Esophagus mucosa (tissue), 1 donor: ENCODE data around the gene AR. TPM values are rescaled to one million over a fixed set of nuclear protein-coding genes. Genes with fewer than 3 reads are reported as not detected.
"Not testable (repeated sequence)": the region's sequence is repeated elsewhere in the genome, so short reads cannot be mapped to it uniquely, and the experiment has no call there.

Experiments
- ATAC-seq: fragments of 200-7000 bp; cut with Tn5 transposase; one replicate; pipeline ENCODE4 v1.9.1; 2020
- total RNA-seq: library from RNA; stranded (reverse); gene quantifications from one replicate; pipeline ENCODE4 v1.2.4, GENCODE V29; 2023
- donor health status: DM: yes; HTN: yes; CAD: no.

Gene AR
- total RNA-seq, 1 donor from 2014 or later = 0.48 TPM

DNA sequence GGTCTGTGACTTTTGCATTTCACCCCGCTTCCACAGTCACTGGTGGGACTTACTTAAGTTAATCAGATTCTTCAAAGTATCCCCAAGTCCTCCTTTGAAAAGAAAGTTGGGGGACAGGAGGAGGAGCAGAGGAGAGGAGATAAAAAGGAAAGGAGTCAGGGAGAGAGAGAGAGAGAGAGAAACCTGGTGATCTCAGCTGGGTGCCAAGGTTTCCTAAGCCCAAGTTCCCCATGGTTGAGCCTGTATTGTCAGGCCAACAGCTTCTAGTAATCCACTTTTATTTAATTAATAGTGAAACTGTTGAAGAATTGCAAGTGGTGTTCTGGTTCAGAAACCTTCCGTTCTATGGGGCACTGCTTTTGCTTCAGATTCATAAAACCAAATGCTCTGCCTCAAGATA, 91.6 kb downstream of the AR start:
- ATAC-seq = no peak

- no peak for ATAC-seq
These were observed 92.7 kb downstream of the AR start for GRCh38 chrX:67636532-67636931.

- not testable (repeated sequence) for ATAC-seq
These were observed 93.5 kb downstream of the AR start for GRCh38 chrX:67637293-67637692.

DNA sequence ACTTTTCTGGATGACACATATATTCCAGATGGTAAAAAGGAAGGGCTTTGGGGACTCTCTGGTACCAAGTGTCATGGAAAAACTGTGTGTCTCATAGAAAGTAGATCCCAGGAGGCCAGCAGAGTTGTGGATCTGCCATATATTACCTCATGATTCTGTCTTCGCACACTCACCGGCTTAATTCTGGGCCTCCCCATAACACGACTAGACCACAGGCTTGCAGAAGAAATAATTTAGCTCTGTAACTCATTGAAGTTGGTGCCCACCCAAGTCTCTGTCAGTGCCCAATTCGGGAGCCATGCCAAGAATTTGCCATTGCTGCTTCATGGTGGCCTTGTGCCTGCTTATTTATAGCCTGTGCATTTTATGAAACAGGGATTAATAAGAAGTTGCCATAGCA, 104.5 kb downstream of the AR start:
- ATAC-seq = no peak

DNA sequence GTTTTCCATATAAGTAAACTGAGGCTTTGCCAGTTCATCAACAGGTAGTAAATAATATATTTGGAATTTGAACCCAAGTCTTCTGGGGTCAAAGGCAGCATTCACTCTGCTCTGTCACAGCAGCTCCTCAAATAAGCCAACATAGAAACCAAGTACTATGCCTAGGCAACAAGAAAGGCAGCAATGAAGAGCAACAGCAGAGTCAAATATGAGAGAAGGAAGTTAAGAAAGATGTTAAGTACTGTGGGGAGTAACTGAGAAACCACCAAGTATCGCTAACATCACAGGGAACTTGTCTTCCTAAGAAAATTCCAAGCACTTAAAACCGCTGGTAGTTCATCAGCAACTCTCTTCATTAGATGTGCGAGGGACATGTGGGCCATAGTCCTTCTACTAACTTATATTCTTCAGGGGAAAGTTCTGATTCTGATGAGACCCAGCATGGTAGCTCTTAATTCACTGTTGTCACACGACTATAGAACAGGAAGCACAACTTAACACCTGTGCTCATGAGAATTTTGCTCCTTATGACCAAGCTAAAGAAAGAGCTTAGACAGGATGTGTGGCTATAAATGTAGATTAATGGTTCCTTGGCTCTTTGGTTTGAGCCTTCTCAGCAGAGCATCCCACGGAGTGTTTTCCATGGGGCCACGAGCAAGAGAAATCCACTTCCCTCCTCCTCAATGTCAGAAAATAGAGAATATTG, 107.8 kb downstream of the AR start:
- ATAC-seq = no peak

DNA sequence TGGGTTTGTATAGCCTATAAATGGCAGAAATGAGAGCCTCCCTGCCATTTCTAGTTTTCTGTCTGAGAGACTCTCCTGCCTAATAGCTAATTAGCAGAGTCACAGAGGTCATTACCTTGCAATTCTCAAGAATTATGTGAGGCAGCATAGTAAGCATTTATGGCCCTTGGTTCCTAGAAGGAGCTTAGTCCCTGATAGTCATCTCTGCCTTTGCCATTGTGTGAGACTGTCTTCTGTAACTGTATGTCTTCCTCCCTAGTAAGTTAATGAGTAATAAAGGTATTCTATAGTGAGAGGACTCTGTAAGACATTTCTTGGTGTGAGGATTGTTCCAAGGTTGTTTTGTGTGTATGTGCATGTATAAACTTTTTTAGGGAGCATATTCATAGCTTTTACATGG, 108.7 kb downstream of the AR start:
- ATAC-seq = no peak

GRCh38 chrX:67654301-67654700, 110.5 kb downstream of the AR start:
- ATAC-seq = no peak

DNA sequence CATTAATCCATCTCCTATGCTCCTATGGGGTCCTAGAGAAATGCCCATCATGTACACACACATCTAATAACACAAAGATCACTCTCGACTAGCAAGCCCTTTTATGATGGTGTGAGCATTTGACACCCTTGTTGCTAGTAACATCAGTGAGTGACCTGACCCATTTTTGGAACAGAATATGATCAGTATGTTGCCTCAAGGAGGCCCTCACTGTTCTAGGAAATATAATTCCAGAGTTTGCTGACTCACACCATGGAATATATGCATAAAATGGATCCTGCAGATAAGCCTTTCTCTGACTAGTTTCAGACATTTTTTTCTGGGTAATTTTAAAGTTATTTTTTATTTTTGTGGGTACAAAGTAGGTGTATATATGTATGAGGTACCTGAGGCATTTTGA, 121.8 kb downstream of the AR start:
- no peak for ATAC-seq

- not testable (repeated sequence) for ATAC-seq
These were observed 126.9 kb downstream of the AR start for GRCh38 chrX:67670717-67671116.

DNA sequence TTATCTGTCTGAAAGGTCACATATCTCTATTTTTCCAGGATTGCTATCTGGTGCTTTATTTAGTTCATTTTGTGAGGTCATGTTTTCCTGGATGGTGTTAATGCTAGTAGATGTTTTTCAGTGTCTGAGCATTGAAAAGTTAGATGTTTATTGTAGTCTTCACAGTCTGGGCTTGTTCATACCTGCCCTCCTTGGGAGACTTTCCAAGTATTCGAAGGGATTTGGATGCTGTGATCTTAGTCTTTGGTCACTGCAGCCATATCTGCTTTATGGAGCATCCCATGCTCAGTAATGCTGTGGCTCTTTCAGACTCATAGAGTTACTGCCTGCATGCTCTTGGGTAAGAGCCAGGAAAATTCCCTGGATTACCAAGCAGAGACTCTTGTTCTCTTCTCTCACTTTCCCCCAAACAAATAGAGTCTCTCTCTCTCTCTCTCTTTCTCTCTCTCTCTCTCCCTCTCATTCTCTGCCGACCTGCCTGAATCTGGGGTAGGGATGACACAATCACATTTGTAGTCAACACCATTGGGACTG, 130.0 kb downstream of the AR start:
- ATAC-seq = no peak

GRCh38 chrX:67674741-67675140, 130.9 kb downstream of the AR start:
- no peak for ATAC-seq

- ATAC-seq = no peak
These were observed 140.3 kb downstream of the AR start for GRCh38 chrX:67684136-67684535.

DNA sequence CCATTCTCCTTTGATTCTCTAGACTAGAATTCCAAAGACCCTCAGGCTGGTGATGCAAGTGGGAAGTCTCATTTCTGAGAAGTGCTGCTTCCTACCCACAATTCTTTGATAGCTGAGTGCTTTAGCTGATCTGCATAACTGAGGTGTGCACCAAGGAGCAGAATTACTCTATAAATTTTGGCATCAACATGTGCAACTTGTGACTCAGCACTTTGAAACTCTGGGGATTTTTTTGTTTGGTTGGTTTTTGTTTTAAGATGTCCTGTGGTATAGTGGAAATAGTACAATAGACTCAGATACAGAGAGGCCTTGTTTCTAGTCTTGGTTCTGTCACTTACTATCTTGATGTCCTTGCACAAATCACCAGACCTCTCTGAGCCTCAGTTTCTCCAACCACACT, 148.4 kb downstream of the AR start:
- ATAC-seq = no peak

- peak; percentile 48 for ATAC-seq
These were observed 150.1 kb downstream of the AR start for GRCh38 chrX:67693928-67694327.

DNA sequence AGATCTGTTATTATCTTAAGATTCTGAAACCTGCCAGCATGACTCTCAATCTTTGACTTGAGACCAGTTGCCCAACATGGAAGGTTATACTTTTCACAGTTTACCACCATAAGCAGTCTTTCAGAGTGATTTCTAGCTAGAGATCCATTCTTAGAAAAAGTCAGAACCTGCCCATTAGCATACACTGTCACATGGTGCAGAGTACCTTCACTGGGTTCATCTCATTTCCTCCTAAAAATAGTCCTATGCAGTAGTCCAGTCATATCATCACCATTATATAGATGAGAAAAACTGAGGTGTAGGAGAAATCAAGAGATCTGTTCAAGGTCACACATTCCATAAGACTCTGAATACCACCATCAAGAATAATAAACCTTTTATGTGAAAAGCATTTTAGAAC, 153.6 kb downstream of the AR start:
- ATAC-seq = no peak

- ATAC-seq = no peak
These were observed 156.8 kb downstream of the AR start for GRCh38 chrX:67700602-67701001.

- ATAC-seq = no peak
These were observed 170.2 kb downstream of the AR start for GRCh38 chrX:67714004-67714403.

DNA sequence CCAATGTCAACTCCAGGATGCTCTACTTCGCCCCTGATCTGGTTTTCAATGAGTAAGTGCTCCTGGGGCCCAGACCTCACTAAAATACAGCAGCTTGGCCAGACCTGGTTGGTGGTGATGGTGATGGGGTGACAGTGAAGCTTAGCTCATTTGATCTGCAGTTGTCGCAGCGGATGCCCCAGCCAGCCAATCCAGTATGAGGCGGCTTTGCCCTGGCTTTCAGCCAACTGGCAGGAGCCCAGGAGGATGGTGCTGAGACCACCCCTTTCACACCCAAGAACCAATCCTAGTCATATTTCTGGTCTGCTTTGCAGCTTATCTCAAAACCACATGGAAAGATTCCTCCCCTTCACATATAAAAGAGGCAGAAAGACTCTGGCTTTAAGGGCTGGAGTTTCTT, 173.8 kb downstream of the AR start:
- ATAC-seq = no peak

DNA sequence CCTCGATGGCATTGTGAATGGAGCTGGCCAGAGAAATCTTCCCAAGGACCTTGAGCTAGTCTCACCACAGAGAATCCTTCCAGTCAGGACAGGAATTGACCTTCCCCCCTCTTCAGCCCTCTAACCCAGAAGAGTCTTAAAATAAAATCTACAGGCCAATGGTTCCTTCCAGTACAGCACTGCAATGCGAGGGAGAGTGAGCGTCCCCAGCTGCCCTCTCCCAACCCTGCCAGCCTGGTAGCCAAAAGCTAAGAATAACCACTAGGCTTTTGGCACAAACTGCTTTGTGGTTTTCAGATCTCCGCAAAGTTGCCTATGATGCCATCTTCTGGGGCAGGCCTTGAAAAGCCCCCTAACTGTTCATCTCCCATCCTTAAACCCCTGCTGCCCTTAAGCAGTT, 175.1 kb downstream of the AR start:
- ATAC-seq = no peak

DNA sequence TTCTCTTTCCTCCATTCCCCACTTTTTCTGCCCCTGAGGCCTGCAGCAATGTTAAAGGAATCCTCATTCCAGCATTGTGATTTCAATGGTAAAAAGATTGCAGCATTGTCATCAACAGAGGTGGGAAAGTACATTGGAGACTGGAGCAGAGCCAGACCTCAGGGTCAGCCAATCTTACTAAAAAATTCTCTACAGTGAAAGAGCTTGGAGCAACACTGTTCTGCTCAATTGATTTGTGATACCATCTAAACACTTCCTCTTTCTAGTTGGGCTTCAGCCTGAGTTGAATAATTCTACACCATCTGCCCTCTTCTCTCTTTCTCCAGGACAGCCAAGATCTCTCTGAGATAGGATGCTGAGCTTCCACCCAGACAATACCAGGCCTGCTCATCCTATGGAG, 176.5 kb downstream of the AR start:
- ATAC-seq = no peak

DNA sequence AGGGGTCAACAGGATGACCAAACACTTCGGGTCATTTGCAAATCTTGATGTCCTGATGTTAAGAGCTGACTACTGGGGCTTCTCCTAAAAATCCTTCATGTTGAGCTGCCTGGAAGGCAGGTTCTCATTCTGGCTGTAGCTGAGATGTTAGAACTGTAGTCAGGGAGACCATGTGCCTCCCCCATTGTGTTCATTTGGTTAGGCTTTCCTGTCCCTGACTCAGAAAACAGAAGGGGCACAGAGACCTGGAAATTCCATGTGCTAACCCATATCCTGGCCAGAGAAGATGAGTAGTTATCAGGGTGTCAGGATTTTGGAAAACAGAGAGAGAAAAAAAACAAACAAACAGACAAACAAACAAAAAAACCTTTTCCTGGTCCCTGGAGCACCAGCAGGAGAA, 177.5 kb downstream of the AR start:
- no peak for ATAC-seq

- ATAC-seq = no peak
These were observed 179.9 kb downstream of the AR start for GRCh38 chrX:67723580-67724351.

- ATAC-seq = no peak
These were observed 180.7 kb downstream of the AR start for GRCh38 chrX:67724359-67725110.
